ENCODE measurements around the gene RPL15. TPM values are rescaled to one million over a fixed set of nuclear protein-coding genes. Genes with fewer than 3 reads are reported as not detected.
A peak's percentile ranks its signal among the peaks of the same experiment; 100 is the strongest.
"Not testable (repeated sequence)": the region's sequence is repeated elsewhere in the genome, so short reads cannot be mapped to it uniquely, and the experiment has no call there.

RPL15 gene
- total RNA-seq = 1,859 and 1,922 TPM in 2 replicates
- long read RNA-seq, transcript RPL15-208 (4 exons, 1,063 nt) = minor isoform, 186 of 4,565 reads
- long read RNA-seq, transcript RPL15-202 (3 exons, 820 nt) = minor isoform, 273 of 4,565 reads
- long read RNA-seq, transcript RPL15-215 (4 exons, 824 nt) = minor isoform, 27 of 4,565 reads
- long read RNA-seq, transcript RPL15-201 (4 exons, 2,730 nt) = major isoform, 3,967 of 4,565 reads
- long read RNA-seq, partial matches to known transcripts = 6 of 4,565 reads
- long read RNA-seq, other reads (novel, unspliced or antisense) = 68 of 4,565 reads

- H3K4me1 Mint-ChIP-seq (ENCODE audit: low read depth) = peaks cover 46% of the 10 kb centered on the region
- peak within 1 kb of the TSS; percentile 100 for H3K27ac Mint-ChIP-seq
- peak within 1 kb of the TSS; percentile 100 for H3K4me3 Mint-ChIP-seq (ENCODE audit: low read depth)
- H3K27me3 Mint-ChIP-seq = no peaks in the 10 kb centered on the region
- peak; percentile 94 for DNase-seq (ENCODE audit: low spot score, unreplicated experiment)
- TF ChIP-seq CTCF (IDR thresholded peaks at IDR 0.05; ENCODE audit: unreplicated experiment) = peak; percentile 54
- H3K9me3 Mint-ChIP-seq (ENCODE audit: low read depth) = peaks cover 3% of the 10 kb centered on the region
- H3K36me3 Mint-ChIP-seq (ENCODE audit: insufficient read depth) = peaks cover 28% of the 10 kb centered on the region
Observed at GRCh38 chr3:23916886-23917678, at the start of gene RPL15, which contains the start of gene NKIRAS1. Gene RPL15, plus strand, starts transcription at chr3:23917132. Its CDS starts 728 bp downstream, at chr3:23917860. Gene NKIRAS1, minus strand, starts transcription at chr3:23916990. Its CDS starts 6,086 bp downstream, at chr3:23910904.

GRCh38 chr3:23867400-23867799 lies 49.5 kb upstream of the RPL15 start:
- Mint-ChIP-seq H3K4me3 (ENCODE audit: low read depth) (no peak overlapping the region), H3K27me3 (no peaks in the 10 kb centered on the region), H3K9me3 (ENCODE audit: low read depth) (no peaks in the 10 kb centered on the region), H3K27ac (no peak overlapping the region), H3K36me3 (ENCODE audit: insufficient read depth) (peaks cover 6% of the 10 kb centered on the region), H3K4me1 (ENCODE audit: low read depth) (peaks cover 35% of the 10 kb centered on the region)
- peak; percentile 11 for TF ChIP-seq CTCF (IDR thresholded peaks at IDR 0.05; ENCODE audit: unreplicated experiment)
- no peak for DNase-seq (ENCODE audit: low spot score, unreplicated experiment)

DNA sequence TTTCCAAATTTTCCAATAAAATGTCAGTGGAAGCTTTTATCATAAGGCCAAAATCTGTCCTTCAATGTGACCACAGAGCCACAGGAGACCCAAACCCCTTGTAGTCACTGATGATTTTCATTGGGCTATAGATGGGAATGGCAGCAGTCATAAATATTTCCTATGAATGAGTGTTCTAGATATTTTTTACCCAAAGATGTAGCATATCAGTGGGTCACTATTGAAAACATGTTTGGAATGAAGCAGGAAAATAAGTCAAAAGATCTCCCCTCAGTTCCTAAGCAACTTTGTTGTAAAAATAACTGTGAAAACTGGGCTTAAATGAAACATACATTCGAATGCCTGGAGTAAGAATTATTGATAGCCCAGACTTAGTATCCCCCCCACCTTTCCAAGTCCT lies 49.1 kb upstream of the RPL15 start:
- Mint-ChIP-seq H3K27me3 (no peaks in the 10 kb centered on the region), H3K36me3 (ENCODE audit: insufficient read depth) (peaks cover 6% of the 10 kb centered on the region), H3K9me3 (ENCODE audit: low read depth) (no peaks in the 10 kb centered on the region), H3K27ac (no peak overlapping the region), H3K4me1 (ENCODE audit: low read depth) (peaks cover 35% of the 10 kb centered on the region), H3K4me3 (ENCODE audit: low read depth) (no peak overlapping the region)
- DNase-seq (ENCODE audit: low spot score, unreplicated experiment) = no peak
- TF ChIP-seq CTCF (IDR thresholded peaks at IDR 0.05; ENCODE audit: unreplicated experiment) = no peak

DNA sequence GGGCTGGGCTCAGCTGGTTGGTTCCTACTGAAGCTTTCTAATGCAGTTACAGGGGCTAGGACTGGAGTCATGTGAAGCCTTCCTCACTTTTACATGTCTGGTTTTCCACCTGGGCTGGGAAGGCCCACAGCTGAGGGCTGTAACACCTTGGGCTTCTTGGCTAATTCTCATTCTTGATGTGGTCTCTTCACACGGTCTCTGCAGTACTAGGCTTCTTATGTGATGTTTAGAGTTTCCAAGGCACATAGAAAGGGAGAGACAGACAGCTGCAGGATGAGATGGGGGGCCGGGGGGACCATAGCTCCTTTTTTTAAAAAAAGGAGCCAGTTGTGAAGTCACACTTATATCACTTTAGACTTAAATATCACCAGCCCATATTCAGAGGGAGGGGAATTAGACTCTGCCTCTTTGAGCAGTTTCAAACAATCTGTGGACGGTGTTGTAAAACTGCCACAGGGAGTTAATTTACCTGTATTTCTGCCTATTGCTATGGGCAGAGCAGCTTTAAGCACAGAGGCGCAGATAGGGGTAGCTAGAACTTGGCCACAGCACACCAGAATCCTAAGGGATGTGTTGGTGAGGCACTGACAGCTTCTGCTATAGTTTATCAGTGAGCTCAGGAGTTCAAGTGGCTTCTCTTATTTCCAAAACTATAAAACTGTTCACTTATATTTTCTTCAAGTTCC lies 46.8 kb upstream of the RPL15 start:
- Mint-ChIP-seq H3K4me3 (ENCODE audit: low read depth) (no peak overlapping the region), H3K4me1 (ENCODE audit: low read depth) (peaks cover 22% of the 10 kb centered on the region), H3K27ac (no peak overlapping the region), H3K9me3 (ENCODE audit: low read depth) (no peaks in the 10 kb centered on the region), H3K27me3 (no peaks in the 10 kb centered on the region), H3K36me3 (ENCODE audit: insufficient read depth) (peaks cover 4% of the 10 kb centered on the region)
- TF ChIP-seq CTCF (IDR thresholded peaks at IDR 0.05; ENCODE audit: unreplicated experiment) = no peak
- no peak for DNase-seq (ENCODE audit: low spot score, unreplicated experiment)

DNA sequence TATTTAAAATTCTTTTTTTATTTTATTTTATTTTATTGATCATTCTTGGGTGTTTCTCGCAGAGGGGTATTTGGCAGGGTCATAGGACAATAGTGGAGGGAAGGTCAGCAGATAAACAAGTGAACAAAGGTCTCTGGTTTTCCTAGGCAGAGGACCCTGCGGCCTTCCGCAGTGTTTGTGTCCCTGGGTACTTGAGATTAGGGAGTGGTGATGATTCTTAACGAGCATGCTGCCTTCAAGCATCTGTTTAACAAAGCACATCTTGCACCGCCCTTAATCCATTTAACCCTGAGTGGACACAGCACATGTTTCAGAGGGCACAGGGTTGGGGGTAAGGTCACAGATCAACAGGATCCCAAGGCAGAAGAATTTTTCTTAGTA lies 46.3 kb upstream of the RPL15 start:
- H3K4me1 Mint-ChIP-seq (ENCODE audit: low read depth) = peaks cover 17% of the 10 kb centered on the region
- not testable (repeated sequence) for H3K4me3 Mint-ChIP-seq (ENCODE audit: low read depth); H3K9me3 Mint-ChIP-seq (ENCODE audit: low read depth); DNase-seq (ENCODE audit: low spot score, unreplicated experiment); H3K27ac Mint-ChIP-seq; H3K27me3 Mint-ChIP-seq; H3K36me3 Mint-ChIP-seq (ENCODE audit: insufficient read depth)

DNA sequence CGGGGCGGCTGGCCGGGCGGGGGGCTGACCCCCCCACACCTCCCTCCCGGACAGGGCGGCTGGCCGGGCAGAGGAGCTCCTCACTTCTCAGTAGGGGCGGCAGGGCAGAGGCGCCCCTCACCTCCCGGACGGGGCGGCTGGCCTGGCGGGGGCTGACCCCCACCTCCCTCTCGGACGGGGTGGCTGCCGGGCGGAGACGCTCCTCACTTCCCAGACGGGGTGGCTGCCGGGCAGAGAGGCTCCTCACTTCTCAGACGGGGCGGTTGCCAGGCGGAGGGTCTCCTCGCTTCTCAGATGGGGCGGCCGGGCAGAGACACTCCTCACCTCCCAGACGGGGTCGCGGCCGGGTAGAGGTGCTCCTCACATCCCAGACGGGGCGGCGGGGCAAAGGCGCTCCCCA lies 45.6 kb upstream of the RPL15 start:
- H3K27ac Mint-ChIP-seq; H3K4me1 Mint-ChIP-seq (ENCODE audit: low read depth); H3K4me3 Mint-ChIP-seq (ENCODE audit: low read depth); H3K27me3 Mint-ChIP-seq; H3K9me3 Mint-ChIP-seq (ENCODE audit: low read depth); DNase-seq (ENCODE audit: low spot score, unreplicated experiment); H3K36me3 Mint-ChIP-seq (ENCODE audit: insufficient read depth): not testable (repeated sequence)

Data from progenitor cell of endocrine pancreas (in vitro differentiated cells).